GM18498 (cell line): ENCODE data around the gene LRFN2.

ENCODE experiments used
- ATAC-seq: cut with Tn5 transposase; IDR thresholded peaks from one replicate; pipeline ENCODE4 v1.9.1; 2021; ENCODE audit warnings: mild to moderate bottlenecking, moderate library complexity; ENCODE audit not compliant: unreplicated experiment

The LRFN2 gene

GRCh38 chr6:40520084-40520483 is 67.1 kb downstream of the LRFN2 start:
- no peak for ATAC-seq

GRCh38 chr6:40517654-40518053 is 69.5 kb downstream of the LRFN2 start:
- ATAC-seq: no peak

- ATAC-seq: no peak
These were observed 70.7 kb downstream of the LRFN2 start for GRCh38 chr6:40516429-40516828.

GRCh38 chr6:40512340-40512739 is 74.8 kb downstream of the LRFN2 start:
- no peak for ATAC-seq

GRCh38 chr6:40511884-40512283 is 75.3 kb downstream of the LRFN2 start:
- no peak for ATAC-seq

GRCh38 chr6:40510442-40510841 is 76.7 kb downstream of the LRFN2 start:
- ATAC-seq: no peak

GRCh38 chr6:40509716-40510260 is 77.4 kb downstream of the LRFN2 start:
- ATAC-seq: no peak

- no peak for ATAC-seq
These were observed 78.1 kb downstream of the LRFN2 start for GRCh38 chr6:40509086-40509485.

GRCh38 chr6:40506954-40507353 is 80.2 kb downstream of the LRFN2 start:
- no peak for ATAC-seq

GRCh38 chr6:40505191-40505810 is 81.9 kb downstream of the LRFN2 start:
- ATAC-seq: no peak

GRCh38 chr6:40504274-40504673 is 82.9 kb downstream of the LRFN2 start:
- no peak for ATAC-seq

- no peak for ATAC-seq
These were observed 86.9 kb downstream of the LRFN2 start for GRCh38 chr6:40500227-40500626.

GRCh38 chr6:40499215-40499614 is 87.9 kb downstream of the LRFN2 start:
- no peak for ATAC-seq

GRCh38 chr6:40498148-40498547 is 89.0 kb downstream of the LRFN2 start:
- ATAC-seq: no peak

GRCh38 chr6:40492187-40492586 is 95.0 kb downstream of the LRFN2 start:
- ATAC-seq: no peak

GRCh38 chr6:40490508-40490907 is 96.7 kb downstream of the LRFN2 start:
- no peak for ATAC-seq

- ATAC-seq: no peak
These were observed 97.4 kb downstream of the LRFN2 start for GRCh38 chr6:40489798-40490197.

- no peak for ATAC-seq
These were observed 100.6 kb downstream of the LRFN2 start for GRCh38 chr6:40486576-40486975.

GRCh38 chr6:40485795-40486194 is 101.4 kb downstream of the LRFN2 start:
- ATAC-seq: no peak

GRCh38 chr6:40485300-40485699 is 101.9 kb downstream of the LRFN2 start:
- ATAC-seq: no peak

- no peak for ATAC-seq
These were observed 103.1 kb downstream of the LRFN2 start for GRCh38 chr6:40484066-40484465.

- ATAC-seq: no peak
These were observed 104.6 kb downstream of the LRFN2 start for GRCh38 chr6:40482532-40482931.

GRCh38 chr6:40480678-40481077 is 106.5 kb downstream of the LRFN2 start:
- ATAC-seq: no peak
